ENCODE results near the gene OARD1.

Gene OARD1

GRCh38 chr6:41037107-41037900 lies 34.9 kb downstream of the OARD1 start (continued):
- TF ChIP-seq ZNF423 (tag by site-specific recombination; IDR thresholded peaks at IDR 0.05) (no peak), ZNF660 (tag by site-specific recombination; IDR thresholded peaks at IDR 0.05) (no peak), ZNF580 (tag by site-specific recombination; IDR thresholded peaks at IDR 0.05) (no peak), SALL2 (tag by site-specific recombination; IDR thresholded peaks at IDR 0.05; ENCODE audit: borderline replicate concordance) (no peak), ZNF362 (tag by site-specific recombination; IDR thresholded peaks at IDR 0.05) (no peak), ZNF169 (tag by site-specific recombination; IDR thresholded peaks at IDR 0.05) (no peak), YY1 (tag by site-specific recombination; IDR thresholded peaks at IDR 0.05) (no peak), GLIS2 (tag by site-specific recombination; IDR thresholded peaks at IDR 0.05) (no peak)

GRCh38 chr6:41036601-41037000 lies 35.6 kb downstream of the OARD1 start:
- Histone ChIP-seq H3K36me3 (ENCODE audit: control insufficient read depth in 2 of 2, insufficient read depth in 1 of 2, low read length in 2 of 2) (no peaks in the 10 kb centered on the region), H3K9me3 (ENCODE audit: control insufficient read depth, insufficient read depth, low read depth, low read length) (no peaks in the 10 kb centered on the region), H3K27ac (ENCODE audit: extremely low read depth, low read depth, low read length) (no peak overlapping the region), H3K4me1 (ENCODE audit: control insufficient read depth, insufficient read depth, low read length) (no peaks in the 10 kb centered on the region), H3K4me3 (ENCODE audit: low read depth, low read length) (no peak overlapping the region)
- no peak for TF ChIP-seq ZSCAN16 (tag by site-specific recombination; IDR thresholded peaks at IDR 0.05)
- no peak for TF ChIP-seq ZNF747 (tag by site-specific recombination; IDR thresholded peaks at IDR 0.05)
- no peak for TF ChIP-seq ZNF292 (tag by site-specific recombination; IDR thresholded peaks at IDR 0.05; ENCODE audit: borderline replicate concordance, low read depth)
- no peak for TF ChIP-seq PATZ1 (tag by site-specific recombination; IDR thresholded peaks at IDR 0.05)
- peak; percentile 35; the same call in 1 of the 2 replicates for TF ChIP-seq ZFHX2 (tag by site-specific recombination; conservative IDR thresholded peaks at IDR 0.05)
- no peak for TF ChIP-seq HOXA7 (CRISPR knock-in tag; IDR thresholded peaks at IDR 0.05; ENCODE audit: borderline replicate concordance)
- no peak for TF ChIP-seq ZSCAN30 (tag by site-specific recombination; IDR thresholded peaks at IDR 0.05)
- TF ChIP-seq ZNF266 (tag by site-specific recombination; IDR thresholded peaks at IDR 0.05; ENCODE audit: low read depth): no peak
- no peak for TF ChIP-seq BCL11A (tag by site-specific recombination; IDR thresholded peaks at IDR 0.05; ENCODE audit: low read depth)
- 0 out of 2 replicates have a peak, but pooled peaks have one; percentile 43 for TF ChIP-seq EGR2 (tag by site-specific recombination; IDR thresholded peaks at IDR 0.05; ENCODE audit: low read depth)
- POLR2A ChIA-PET: interaction anchor here (1.2 kb wide), 1 partner anchor 36 kb away, joined by 3 read pairs; the partner anchor contains the start of genes NFYA and OARD1
- CTCF ChIA-PET: interaction anchor here (0.6 to 8.3 kb wide), 14 partner anchors 10 to 1143 kb away, joined by 3 to 146 read pairs (median 4); partner anchors contain the start of gene APOBEC2

- H3K4me1 ChIP-seq (ENCODE audit: control insufficient read depth, insufficient read depth, low read length): no peaks in the 10 kb centered on the region
- H3K4me3 ChIP-seq (ENCODE audit: low read depth, low read length): no peak overlapping the region
- no peaks in the 10 kb centered on the region for H3K36me3 ChIP-seq (ENCODE audit: control insufficient read depth in 2 of 2, insufficient read depth in 1 of 2, low read length in 2 of 2)
- H3K27ac ChIP-seq (ENCODE audit: extremely low read depth, low read depth, low read length): no peak overlapping the region
- ChIA-PET POLR2A (interaction anchor here (1.2 kb wide), 1 partner anchor 36 kb away, joined by 3 read pairs; the partner anchor contains the start of gene NFYA), CTCF (interaction anchor here (0.6 to 8.3 kb wide), 14 partner anchors 9 to 708 kb away, joined by 3 to 146 read pairs (median 4); partner anchors contain the start of gene APOBEC2)
- TF ChIP-seq ZNF48 (tag by site-specific recombination; IDR thresholded peaks at IDR 0.05) (no peak), KLF10 (tag by site-specific recombination; IDR thresholded peaks at IDR 0.05) (peak; percentile 41; the same call in 1 of the 2 replicates)
- no peaks in the 10 kb centered on the region for H3K9me3 ChIP-seq (ENCODE audit: control insufficient read depth, insufficient read depth, low read depth, low read length)
These were observed 36.0 kb downstream of the OARD1 start for GRCh38 chr6:41036186-41036585.

Measured in HEK293 (cell line).